Activated CD4-positive, alpha-beta T cell treated with anti-CD3 and anti-CD28 coated beads, Interleukin-2, Interleukin-6, amounts not matched to agents 100 ng/mL and 50 ng/mL, durations not matched to agents 16 hours and 8 hours (primary cell): ENCODE data around the gene PRMT2.
"Not testable (repeated sequence)": the region's sequence is repeated elsewhere in the genome, so short reads cannot be mapped to it uniquely, and the experiment has no call there.

ENCODE experiments used
- DNase-seq: peaks from one replicate; pipeline ENCODE4 v3.0.0-alpha.2; 2020

PRMT2 gene

GRCh38 chr21:46618738-46619379 is 16.6 kb upstream of the PRMT2 start:
- DNase-seq: no peak

GRCh38 chr21:46619846-46620245 is 15.6 kb upstream of the PRMT2 start:
- no peak for DNase-seq

- DNase-seq: no peak
Observed at GRCh38 chr21:46620846-46621245, 14.6 kb upstream of the PRMT2 start.

GRCh38 chr21:46621457-46622182 is 13.9 kb upstream of the PRMT2 start:
- DNase-seq: no peak

GRCh38 chr21:46622226-46622625 is 13.2 kb upstream of the PRMT2 start:
- DNase-seq: peak; percentile 10

- no peak for DNase-seq
Observed at GRCh38 chr21:46624050-46624449, 11.4 kb upstream of the PRMT2 start.

- no peak for DNase-seq
Observed at GRCh38 chr21:46625759-46626158, 9.7 kb upstream of the PRMT2 start.

GRCh38 chr21:46626536-46626935 is 8.9 kb upstream of the PRMT2 start:
- DNase-seq: no peak

- no peak for DNase-seq
Observed at GRCh38 chr21:46626975-46627501, 8.4 kb upstream of the PRMT2 start.

- no peak for DNase-seq
Observed at GRCh38 chr21:46627726-46628125, 7.7 kb upstream of the PRMT2 start.

- DNase-seq: no peak
Observed at GRCh38 chr21:46628868-46629267, 6.6 kb upstream of the PRMT2 start.

- not testable (repeated sequence) for DNase-seq
Observed at GRCh38 chr21:46630915-46631314, 4.6 kb upstream of the PRMT2 start.

- DNase-seq: no peak
Observed at GRCh38 chr21:46633566-46633965, 1.9 kb upstream of the PRMT2 start.

GRCh38 chr21:46634427-46634826 is 1.0 kb upstream of the PRMT2 start:
- peak; percentile 14 for DNase-seq

GRCh38 chr21:46634966-46635323 is 529 bp upstream of the PRMT2 start:
- peak; percentile 59 for DNase-seq

GRCh38 chr21:46636181-46636512 is 673 bp downstream of the PRMT2 start:
- no peak for DNase-seq

GRCh38 chr21:46636550-46637285 is 1.2 kb downstream of the PRMT2 start:
- peak; percentile 22 for DNase-seq

- DNase-seq: peak; percentile 59
Observed at GRCh38 chr21:46637952-46638746, 2.7 kb downstream of the PRMT2 start.

- DNase-seq: no peak
Observed at GRCh38 chr21:46639489-46640386, 4.3 kb downstream of the PRMT2 start.

- no peak for DNase-seq
Observed at GRCh38 chr21:46641656-46642055, 6.2 kb downstream of the PRMT2 start.

- no peak for DNase-seq
Observed at GRCh38 chr21:46643379-46644177, 8.1 kb downstream of the PRMT2 start.
